Measurements from ENCODE around the gene FAM169A.

DNA sequence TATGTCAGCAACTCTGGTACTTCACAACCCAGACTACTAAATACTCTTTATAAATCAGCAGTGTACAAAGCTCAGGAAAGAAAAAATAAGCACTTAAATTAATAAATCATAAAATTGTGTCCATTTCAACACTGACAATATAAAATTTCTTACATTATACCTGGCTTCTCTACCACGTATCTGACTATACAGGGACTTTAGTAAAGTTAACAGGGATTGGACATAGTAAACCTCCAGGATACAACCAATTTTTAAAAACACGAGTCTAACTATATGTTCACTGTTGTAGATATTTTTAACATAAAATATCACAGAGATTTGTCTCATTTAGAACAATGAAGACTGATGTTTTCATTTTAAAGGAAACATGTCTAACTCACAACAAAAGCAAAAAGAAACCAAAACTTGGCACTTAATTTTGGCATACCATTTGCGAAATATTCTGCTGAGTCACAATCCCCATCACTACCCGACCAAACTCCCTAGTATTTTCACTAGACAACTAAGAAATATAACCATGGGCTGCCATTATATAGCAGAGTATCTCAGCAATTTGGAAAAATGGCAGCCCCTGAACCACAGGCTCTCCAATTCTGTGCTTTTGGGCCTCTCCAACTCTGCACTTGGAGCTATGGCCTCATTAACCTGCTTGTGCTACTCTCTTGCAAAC lies 14.4 kb downstream of the FAM169A start:
- TF ChIP-seq POLR2AphosphoS5 (IDR thresholded peaks at IDR 0.05) (no peak), POLR2A (IDR thresholded peaks at IDR 0.05) (no peak), EP300 (IDR thresholded peaks at IDR 0.05) (no peak)
- TF ChIP-seq, protein P1, sequence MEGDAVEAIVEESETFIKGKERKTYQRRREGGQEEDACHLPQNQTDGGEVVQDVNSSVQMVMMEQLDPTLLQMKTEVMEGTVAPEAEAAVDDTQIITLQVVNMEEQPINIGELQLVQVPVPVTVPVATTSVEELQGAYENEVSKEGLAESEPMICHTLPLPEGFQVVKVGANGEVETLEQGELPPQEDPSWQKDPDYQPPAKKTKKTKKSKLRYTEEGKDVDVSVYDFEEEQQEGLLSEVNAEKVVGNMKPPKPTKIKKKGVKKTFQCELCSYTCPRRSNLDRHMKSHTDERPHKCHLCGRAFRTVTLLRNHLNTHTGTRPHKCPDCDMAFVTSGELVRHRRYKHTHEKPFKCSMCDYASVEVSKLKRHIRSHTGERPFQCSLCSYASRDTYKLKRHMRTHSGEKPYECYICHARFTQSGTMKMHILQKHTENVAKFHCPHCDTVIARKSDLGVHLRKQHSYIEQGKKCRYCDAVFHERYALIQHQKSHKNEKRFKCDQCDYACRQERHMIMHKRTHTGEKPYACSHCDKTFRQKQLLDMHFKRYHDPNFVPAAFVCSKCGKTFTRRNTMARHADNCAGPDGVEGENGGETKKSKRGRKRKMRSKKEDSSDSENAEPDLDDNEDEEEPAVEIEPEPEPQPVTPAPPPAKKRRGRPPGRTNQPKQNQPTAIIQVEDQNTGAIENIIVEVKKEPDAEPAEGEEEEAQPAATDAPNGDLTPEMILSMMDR (IDR thresholded peaks at IDR 0.05): no peak

Data from suprapubic skin (tissue), 4 donors.